Mesendoderm (in vitro differentiated cells): Measurements from ENCODE around the gene AKAP6.
"Not testable (repeated sequence)": the region's sequence is repeated elsewhere in the genome, so short reads cannot be mapped to it uniquely, and the experiment has no call there.

Experiments
- DNase-seq: peaks from one replicate; pipeline ENCODE4 v3.0.0; 2013
- H2AK5ac ChIP-seq: 2 replicates; pipeline ENCODE4 v1.6.1; 2013; ENCODE audit warnings: low read length, inconsistent platforms
- H2BK120ac ChIP-seq: 2 replicates; pipeline ENCODE4 v1.6.1; 2013; ENCODE audit warnings: low read depth, mild to moderate bottlenecking, low read length, moderate library complexity, mixed read lengths
- H2BK15ac ChIP-seq: replicated peaks from 2 replicates; pipeline ENCODE4 v1.6.1; 2013; ENCODE audit warnings: low read depth, mild to moderate bottlenecking, moderate library complexity
- H2BK5ac ChIP-seq: 2 replicates; pipeline ENCODE4 v1.6.1; 2013; ENCODE audit warnings: low read length, inconsistent platforms
- H3K18ac ChIP-seq: 2 replicates; pipeline ENCODE4 v1.6.1; 2013; ENCODE audit warnings: mild to moderate bottlenecking, low read length, mixed read lengths
- H3K23ac ChIP-seq: one replicate; pipeline ENCODE4 v1.6.1; 2013; ENCODE audit warnings: low read length
- H3K27ac ChIP-seq: 2 replicates; pipeline ENCODE4 v1.5.1; 2013; ENCODE audit warnings: low read depth, mild to moderate bottlenecking, inconsistent platforms, low read length, moderate library complexity
- H3K27me3 ChIP-seq: 2 replicates; pipeline ENCODE4 v1.6.1; 2013; ENCODE audit warnings: low read length, control low read depth, mild to moderate bottlenecking, inconsistent platforms; ENCODE audit not compliant: insufficient read depth, poor library complexity
- H3K36me3 ChIP-seq: 2 replicates; pipeline ENCODE4 v1.6.1; 2013; ENCODE audit warnings: low read length, inconsistent platforms; ENCODE audit not compliant: control insufficient read depth, insufficient read depth
- H3K4ac ChIP-seq: one replicate; pipeline ENCODE4 v1.6.1; 2013; ENCODE audit warnings: low read depth, mild to moderate bottlenecking, low read length, moderate library complexity
- H3K4me1 ChIP-seq: 2 replicates; pipeline ENCODE4 v1.6.1; 2013; ENCODE audit warnings: low read depth, low read length, inconsistent platforms; ENCODE audit not compliant: control insufficient read depth
- H3K4me2 ChIP-seq: 2 replicates; pipeline ENCODE4 v1.6.1; 2013; ENCODE audit warnings: low read length
- H3K4me3 ChIP-seq: 2 replicates; pipeline ENCODE4 v1.5.1; 2013; ENCODE audit warnings: mild to moderate bottlenecking, low read length
- H3K56ac ChIP-seq: one replicate; pipeline ENCODE4 v1.6.1; 2013; ENCODE audit warnings: low read length
- H3K79me1 ChIP-seq: 2 replicates; pipeline ENCODE4 v1.6.1; 2013; ENCODE audit warnings: low read length, inconsistent platforms
- H3K79me2 ChIP-seq: 2 replicates; pipeline ENCODE4 v1.6.1; 2013; ENCODE audit warnings: mild to moderate bottlenecking, low read length; ENCODE audit not compliant: control insufficient read depth, insufficient read depth
- H3K9ac ChIP-seq: 2 replicates; pipeline ENCODE4 v1.6.1; 2013; ENCODE audit warnings: low read length, inconsistent platforms
- H4K5ac ChIP-seq: one replicate; pipeline ENCODE4 v1.6.1; 2013; ENCODE audit warnings: low read length
- H4K8ac ChIP-seq: one replicate; pipeline ENCODE4 v1.6.1; 2013; ENCODE audit warnings: low read depth, mild to moderate bottlenecking, control low read depth, low read length, moderate library complexity
- WGBS: extraction: QIAGEN DNeasy Blood & Tissue Kit; methylation state at CpG from one replicate; pipeline ENCODE4 v1.1.7; 2013; ENCODE audit warnings: low lambda C conversion rate, missing lambda C conversion rate; ENCODE audit not compliant: insufficient coverage; ENCODE audit errors: extremely low coverage; 5-methylcytosine and 5-hydroxymethylcytosine counted together

AKAP6 gene

GRCh38 chr14:32460267-32460666, 131.2 kb downstream of the AKAP6 start:
- no peak overlapping the region for H3K56ac ChIP-seq
- H3K79me2 ChIP-seq = no peaks in the 10 kb centered on the region
- H2BK15ac ChIP-seq = no peak overlapping the region
- no peak overlapping the region for H3K27ac ChIP-seq
- H2AK5ac ChIP-seq = no peak overlapping the region
- H3K36me3 ChIP-seq = no peaks in the 10 kb centered on the region
- WGBS = no CpG with 5 or more reads among the region's 4 CpGs
- no peaks in the 10 kb centered on the region for H3K79me1 ChIP-seq
- no peak overlapping the region for H3K9ac ChIP-seq
- no peak overlapping the region for H3K4ac ChIP-seq
- H3K18ac ChIP-seq = no peak overlapping the region
- H4K8ac ChIP-seq = no peak overlapping the region
- no peak for DNase-seq
- H3K4me3 ChIP-seq = no peak overlapping the region
- no peak overlapping the region for H2BK120ac ChIP-seq
- H2BK5ac ChIP-seq = no peak overlapping the region
- no peak overlapping the region for H3K4me2 ChIP-seq
- no peak overlapping the region for H3K23ac ChIP-seq
- no peaks in the 10 kb centered on the region for H3K4me1 ChIP-seq
- H3K27me3 ChIP-seq = no peaks in the 10 kb centered on the region
- H4K5ac ChIP-seq = no peak overlapping the region

- not testable (repeated sequence) for H3K23ac ChIP-seq, H3K79me1 ChIP-seq, H3K79me2 ChIP-seq, H4K5ac ChIP-seq, H3K4me2 ChIP-seq, H3K4ac ChIP-seq, H3K27ac ChIP-seq, H3K56ac ChIP-seq, H3K36me3 ChIP-seq, H2BK5ac ChIP-seq, H3K18ac ChIP-seq, H4K8ac ChIP-seq, H3K9ac ChIP-seq, H2BK15ac ChIP-seq, H3K4me3 ChIP-seq, H3K27me3 ChIP-seq, DNase-seq, H3K4me1 ChIP-seq, H2AK5ac ChIP-seq, H2BK120ac ChIP-seq
- no CpG with 5 or more reads among the region's 4 CpGs for WGBS
Observed at GRCh38 chr14:32462553-32462952, 133.5 kb downstream of the AKAP6 start.

GRCh38 chr14:32468955-32469354, 139.9 kb downstream of the AKAP6 start:
- Histone ChIP-seq H2BK5ac (no peak overlapping the region), H2AK5ac (no peak overlapping the region), H3K9ac (no peak overlapping the region), H4K8ac (no peak overlapping the region), H3K23ac (no peak overlapping the region), H3K79me2 (no peaks in the 10 kb centered on the region), H3K56ac (no peak overlapping the region), H3K4me2 (no peak overlapping the region), H3K27ac (no peak overlapping the region), H4K5ac (no peak overlapping the region), H3K4me1 (no peaks in the 10 kb centered on the region), H3K36me3 (no peaks in the 10 kb centered on the region), H3K79me1 (no peaks in the 10 kb centered on the region), H2BK15ac (no peak overlapping the region), H2BK120ac (no peak overlapping the region), H3K27me3 (no peaks in the 10 kb centered on the region), H3K18ac (no peak overlapping the region), H3K4me3 (no peak overlapping the region), H3K4ac (no peak overlapping the region)
- DNase-seq = no peak
- no CpG with 5 or more reads among the region's 2 CpGs for WGBS

DNA sequence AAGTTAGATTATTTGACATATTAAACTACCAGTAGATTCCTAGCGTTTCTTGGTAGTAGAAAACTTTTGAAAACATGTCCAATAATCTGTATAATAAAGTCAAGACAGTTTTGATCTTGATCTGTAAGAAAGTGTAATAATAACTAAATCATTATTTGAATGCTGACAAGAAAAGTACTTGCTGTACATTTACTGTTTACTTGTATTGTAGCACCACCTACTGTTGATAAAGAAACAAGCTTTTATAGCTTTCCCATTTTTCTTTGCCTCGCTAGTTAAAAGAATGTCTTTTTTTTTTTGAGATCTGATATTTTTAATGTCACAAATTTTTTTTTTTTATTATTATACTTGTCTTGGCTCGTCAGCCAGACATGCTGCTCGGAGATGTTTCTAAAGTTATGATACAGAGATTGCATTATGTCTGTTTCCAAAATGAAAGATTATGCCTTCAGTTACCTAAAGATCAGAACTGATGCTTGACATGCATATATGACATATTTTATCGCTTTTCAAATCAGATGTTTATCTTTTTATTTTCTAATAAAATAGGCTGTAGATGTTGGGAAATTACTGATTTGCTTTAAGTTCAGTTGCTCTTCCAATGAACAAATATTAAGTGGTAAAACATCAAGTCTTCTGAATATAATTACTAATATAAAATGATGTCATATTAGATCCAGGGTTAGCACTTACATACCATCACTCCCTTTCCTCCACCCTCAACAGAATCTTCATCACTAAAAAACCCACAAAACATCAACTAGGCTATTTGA, 140.5 kb downstream of the AKAP6 start:
- Histone ChIP-seq H3K4me2 (no peak overlapping the region), H3K56ac (no peak overlapping the region), H3K4me3 (no peak overlapping the region), H3K23ac (no peak overlapping the region), H2BK120ac (no peak overlapping the region), H3K18ac (no peak overlapping the region), H3K9ac (no peak overlapping the region), H2AK5ac (no peak overlapping the region), H3K36me3 (no peaks in the 10 kb centered on the region), H3K27ac (no peak overlapping the region), H3K4me1 (no peaks in the 10 kb centered on the region), H4K5ac (no peak overlapping the region), H3K4ac (no peak overlapping the region), H3K27me3 (no peaks in the 10 kb centered on the region), H3K79me1 (no peaks in the 10 kb centered on the region), H3K79me2 (no peaks in the 10 kb centered on the region), H2BK5ac (no peak overlapping the region), H2BK15ac (no peak overlapping the region), H4K8ac (no peak overlapping the region)
- DNase-seq = peak; percentile 41
- no CpG with 5 or more reads among the region's 5 CpGs for WGBS

DNA sequence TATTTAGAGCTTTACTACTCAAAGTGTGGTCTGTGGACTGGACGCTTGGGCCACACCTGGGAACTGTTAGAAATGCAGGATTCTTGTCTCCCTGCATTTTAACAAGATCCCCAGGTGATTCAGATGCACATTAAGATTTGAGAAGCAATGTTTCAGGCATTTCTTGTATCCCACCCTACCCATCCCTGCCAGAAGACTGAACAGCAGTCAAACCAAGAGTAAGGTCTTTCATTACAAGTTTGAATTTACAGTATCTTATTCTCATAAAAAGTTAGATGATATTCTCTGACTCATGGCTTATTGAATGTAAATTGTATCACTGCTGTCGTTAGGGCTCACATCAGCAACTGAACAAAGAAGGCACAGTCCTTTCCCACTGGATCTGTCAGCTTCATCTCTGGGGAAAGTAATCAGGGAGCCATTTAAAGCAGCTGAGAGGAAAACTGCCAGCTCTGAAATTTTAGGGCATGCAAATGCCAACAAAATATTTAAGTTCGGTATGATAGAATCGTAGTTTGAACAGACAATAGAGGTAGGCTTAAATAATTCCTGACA, 141.1 kb downstream of the AKAP6 start:
- no peak overlapping the region for H2AK5ac ChIP-seq
- H3K56ac ChIP-seq = no peak overlapping the region
- H3K36me3 ChIP-seq = no peaks in the 10 kb centered on the region
- no peaks in the 10 kb centered on the region for H3K79me2 ChIP-seq
- H2BK15ac ChIP-seq = no peak overlapping the region
- no peak overlapping the region for H3K23ac ChIP-seq
- H3K18ac ChIP-seq = no peak overlapping the region
- H2BK5ac ChIP-seq = no peak overlapping the region
- H3K4me3 ChIP-seq = no peak overlapping the region
- no peaks in the 10 kb centered on the region for H3K4me1 ChIP-seq
- H4K8ac ChIP-seq = no peak overlapping the region
- no peaks in the 10 kb centered on the region for H3K27me3 ChIP-seq
- no peak overlapping the region for H3K27ac ChIP-seq
- H4K5ac ChIP-seq = no peak overlapping the region
- DNase-seq = no peak
- H3K4ac ChIP-seq = peak overlapping the region; percentile 52
- H3K79me1 ChIP-seq = no peaks in the 10 kb centered on the region
- H2BK120ac ChIP-seq = no peak overlapping the region
- no peak overlapping the region for H3K9ac ChIP-seq
- WGBS = no CpG with 5 or more reads among the region's 4 CpGs
- H3K4me2 ChIP-seq = no peak overlapping the region

- WGBS = 100% methylated on average over 1 of the region's 4 CpGs
- Histone ChIP-seq H3K23ac (no peak overlapping the region), H3K4ac (no peak overlapping the region), H2AK5ac (no peak overlapping the region), H3K4me1 (no peaks in the 10 kb centered on the region), H3K4me3 (no peak overlapping the region), H3K79me1 (no peaks in the 10 kb centered on the region), H3K36me3 (no peaks in the 10 kb centered on the region), H4K8ac (no peak overlapping the region), H3K9ac (no peak overlapping the region), H3K27me3 (no peaks in the 10 kb centered on the region), H3K4me2 (no peak overlapping the region), H2BK120ac (no peak overlapping the region), H4K5ac (no peak overlapping the region), H3K56ac (no peak overlapping the region), H3K79me2 (no peaks in the 10 kb centered on the region), H2BK15ac (no peak overlapping the region), H3K27ac (no peak overlapping the region), H2BK5ac (no peak overlapping the region), H3K18ac (no peak overlapping the region)
- DNase-seq = no peak
Observed at GRCh38 chr14:32471181-32471580, 142.1 kb downstream of the AKAP6 start.
